A549 treated with dexamethasone at 1 μM for 4 hours (cell line): ENCODE results near the gene FRMD4B. TPM values are rescaled to one million over a fixed set of nuclear protein-coding genes. Genes with fewer than 3 reads are reported as not detected.

Source experiments
- total RNA-seq: library from RNA; stranded (reverse); fragments of 200-300 nt; extraction: Qiagen RNA extraction; gene quantifications from 5 replicates; pipeline ENCODE4 v1.2.3, GENCODE V29; 2022

The FRMD4B gene
- total RNA-seq = 0.28 to 0.73 TPM (median 0.61 TPM) in 5 replicates

DNA sequence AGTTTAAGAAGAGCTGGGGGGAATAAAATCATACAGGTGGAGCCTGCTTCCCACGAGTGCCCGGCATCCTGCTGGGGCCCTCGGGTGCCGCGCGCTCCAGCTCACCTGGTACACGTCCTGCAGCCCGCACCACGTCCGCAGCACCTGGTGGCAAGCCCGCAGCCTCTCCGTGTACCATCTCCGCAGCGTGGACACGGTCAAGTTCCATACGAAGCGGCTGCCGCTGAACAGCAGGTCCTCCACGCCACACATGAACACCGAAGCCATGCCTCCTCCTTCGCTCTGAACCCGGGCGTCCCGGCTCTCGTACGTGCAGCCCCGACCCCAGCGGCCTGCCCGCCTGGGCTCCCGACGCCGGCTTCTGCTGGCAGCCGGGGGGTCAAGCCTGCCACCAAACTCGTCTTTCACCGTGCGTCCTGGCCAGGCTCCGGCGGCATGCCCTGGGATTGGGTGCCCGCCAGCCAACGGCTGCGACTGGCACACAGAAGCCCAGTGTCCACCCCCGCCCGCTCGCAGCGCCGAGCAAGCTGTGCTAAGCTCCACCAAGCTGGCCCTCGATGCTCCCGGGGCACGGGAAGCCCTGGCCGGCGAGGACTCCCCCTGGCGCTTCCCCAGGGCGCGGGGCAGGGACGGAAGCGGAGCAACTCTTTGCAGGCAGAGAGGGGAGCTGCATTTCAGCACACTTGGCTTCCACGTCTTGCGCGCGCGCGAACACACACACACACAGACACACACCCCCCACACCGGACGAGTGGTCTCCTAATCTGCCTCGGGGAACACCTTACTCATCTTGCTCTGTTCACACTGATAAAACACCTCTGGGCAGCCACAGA, at the start of gene FRMD4B:
TSS of gene FRMD4B (minus strand) at position 366 of the 833 bp plus-strand sequence. CDS start at position 267, 99 bp downstream.

GRCh38 chr3:69122403-69122802, 263.5 kb downstream of the FRMD4B start, which contains the start of gene LMOD3:
Gene LMOD3, minus strand, starts transcription at chr3:69122595. Its CDS starts 209 bp downstream, at chr3:69122386.

